K562 (cell line): ENCODE results near the gene JPH2. TPM values are rescaled to one million over a fixed set of nuclear protein-coding genes. Genes with fewer than 3 reads are reported as not detected.

ENCODE experiments used
- CTBP1 ChIP-seq: fragments of 450-650 bp; IDR thresholded peaks from 2 replicates; pipeline ENCODE4 v1.6.1; 2016; ENCODE audit warnings: borderline replicate concordance
- FIP1L1 ChIP-seq: fragments of 200-400 bp; formaldehyde crosslinking; IDR thresholded peaks from 2 replicates; pipeline ENCODE4 v1.6.1; 2018; ENCODE audit warnings: mild to moderate bottlenecking, low read depth, low read length; ENCODE audit not compliant: poor library complexity, severe bottlenecking
- FOXJ3 ChIP-seq: sonication (generic); formaldehyde crosslinking; IDR thresholded peaks from 2 replicates; pipeline ENCODE4 v1.4.0; 2020; ENCODE audit warnings: mild to moderate bottlenecking, missing genetic modification reagents
- HNRNPUL1 ChIP-seq: fragments of 200-400 bp; formaldehyde crosslinking; IDR thresholded peaks from 2 replicates; pipeline ENCODE4 v1.6.1; 2017; ENCODE audit warnings: low read length
- MCM2 ChIP-seq: fragments of 450-650 bp; IDR thresholded peaks from 2 replicates; pipeline ENCODE4 v1.6.1; 2017; ENCODE audit warnings: low read depth, mild to moderate bottlenecking
- polyA plus RNA-seq, 8 experiments: library from polyadenylated mRNA; depleted of rRNA in 4 of 8; stranded (reverse) in 5 of 8; unstranded in 3 of 8; fragments of >200 nt; fragmentation: Nextera tagmentation in 2 of 8; fragmentation: Illumina TruSeq in 1 of 8; extraction: Ambion mirVana in 2 of 8; extraction: Trizol in 1 of 8; gene quantifications; 2 replicates each; pipeline versions ENCODE4 v1.2.1 to v1.2.3, GENCODE V29; 2011 to 2014; ENCODE audit warnings: inconsistent platforms in 1 of 8, missing spikeins in 1 of 8
- total RNA-seq, 7 experiments: library from RNA; depleted of rRNA in 6 of 7; stranded (reverse); fragments of >200 nt in 6 of 7; fragmentation: Illumina TruSeq in 2 of 7; extraction: Trizol in 2 of 7; gene quantifications; 2 replicates each; pipeline versions ENCODE4 v1.2.1 to v1.2.3, GENCODE V29; 2011 to 2021; ENCODE audit warnings: low replicate concordance in 1 of 7
- TF ChIP-seq, protein P1 (sequence below): fragments of 250-450 bp; sonication (Bioruptor Pico); IDR thresholded peaks from 2 replicates; pipeline ENCODE4 v1.4.0; 2020
- TF ChIP-seq, protein P2 (sequence below): fragments of 250-450 bp; sonication (Bioruptor Pico); IDR thresholded peaks from 2 replicates; pipeline ENCODE4 v1.5.0; 2022; ENCODE audit warnings: mild to moderate bottlenecking
- TF ChIP-seq, protein P3 (sequence below): fragments of 450-650 bp; IDR thresholded peaks from 2 replicates; pipeline ENCODE4 v1.6.1; 2017; ENCODE audit warnings: antibody characterized with exemption

JPH2 gene
- total and polyA plus RNA-seq, 9 of the 15 experiments (the other 6 are each of a cell fraction or from before 2014, with no cell fraction given) = not detected

GRCh38 chr20:44181611-44182010 lies 5.4 kb downstream of the JPH2 start (continued):
- TF ChIP-seq, protein P1, sequence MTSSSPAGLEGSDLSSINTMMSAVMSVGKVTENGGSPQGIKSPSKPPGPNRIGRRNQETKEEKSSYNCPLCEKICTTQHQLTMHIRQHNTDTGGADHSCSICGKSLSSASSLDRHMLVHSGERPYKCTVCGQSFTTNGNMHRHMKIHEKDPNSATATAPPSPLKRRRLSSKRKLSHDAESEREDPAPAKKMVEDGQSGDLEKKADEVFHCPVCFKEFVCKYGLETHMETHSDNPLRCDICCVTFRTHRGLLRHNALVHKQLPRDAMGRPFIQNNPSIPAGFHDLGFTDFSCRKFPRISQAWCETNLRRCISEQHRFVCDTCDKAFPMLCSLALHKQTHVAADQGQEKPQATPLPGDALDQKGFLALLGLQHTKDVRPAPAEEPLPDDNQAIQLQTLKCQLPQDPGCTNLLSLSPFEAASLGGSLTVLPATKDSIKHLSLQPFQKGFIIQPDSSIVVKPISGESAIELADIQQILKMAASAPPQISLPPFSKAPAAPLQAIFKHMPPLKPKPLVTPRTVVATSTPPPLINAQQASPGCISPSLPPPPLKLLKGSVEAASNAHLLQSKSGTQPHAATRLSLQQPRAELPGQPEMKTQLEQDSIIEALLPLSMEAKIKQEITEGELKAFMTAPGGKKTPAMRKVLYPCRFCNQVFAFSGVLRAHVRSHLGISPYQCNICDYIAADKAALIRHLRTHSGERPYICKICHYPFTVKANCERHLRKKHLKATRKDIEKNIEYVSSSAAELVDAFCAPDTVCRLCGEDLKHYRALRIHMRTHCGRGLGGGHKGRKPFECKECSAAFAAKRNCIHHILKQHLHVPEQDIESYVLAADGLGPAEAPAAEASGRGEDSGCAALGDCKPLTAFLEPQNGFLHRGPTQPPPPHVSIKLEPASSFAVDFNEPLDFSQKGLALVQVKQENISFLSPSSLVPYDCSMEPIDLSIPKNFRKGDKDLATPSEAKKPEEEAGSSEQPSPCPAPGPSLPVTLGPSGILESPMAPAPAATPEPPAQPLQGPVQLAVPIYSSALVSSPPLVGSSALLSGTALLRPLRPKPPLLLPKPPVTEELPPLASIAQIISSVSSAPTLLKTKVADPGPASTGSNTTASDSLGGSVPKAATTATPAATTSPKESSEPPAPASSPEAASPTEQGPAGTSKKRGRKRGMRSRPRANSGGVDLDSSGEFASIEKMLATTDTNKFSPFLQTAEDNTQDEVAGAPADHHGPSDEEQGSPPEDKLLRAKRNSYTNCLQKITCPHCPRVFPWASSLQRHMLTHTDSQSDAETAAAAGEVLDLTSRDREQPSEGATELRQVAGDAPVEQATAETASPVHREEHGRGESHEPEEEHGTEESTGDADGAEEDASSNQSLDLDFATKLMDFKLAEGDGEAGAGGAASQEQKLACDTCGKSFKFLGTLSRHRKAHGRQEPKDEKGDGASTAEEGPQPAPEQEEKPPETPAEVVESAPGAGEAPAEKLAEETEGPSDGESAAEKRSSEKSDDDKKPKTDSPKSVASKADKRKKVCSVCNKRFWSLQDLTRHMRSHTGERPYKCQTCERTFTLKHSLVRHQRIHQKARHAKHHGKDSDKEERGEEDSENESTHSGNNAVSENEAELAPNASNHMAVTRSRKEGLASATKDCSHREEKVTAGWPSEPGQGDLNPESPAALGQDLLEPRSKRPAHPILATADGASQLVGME (CRISPR knock-in tag) = no peak
- TF ChIP-seq, protein P2, sequence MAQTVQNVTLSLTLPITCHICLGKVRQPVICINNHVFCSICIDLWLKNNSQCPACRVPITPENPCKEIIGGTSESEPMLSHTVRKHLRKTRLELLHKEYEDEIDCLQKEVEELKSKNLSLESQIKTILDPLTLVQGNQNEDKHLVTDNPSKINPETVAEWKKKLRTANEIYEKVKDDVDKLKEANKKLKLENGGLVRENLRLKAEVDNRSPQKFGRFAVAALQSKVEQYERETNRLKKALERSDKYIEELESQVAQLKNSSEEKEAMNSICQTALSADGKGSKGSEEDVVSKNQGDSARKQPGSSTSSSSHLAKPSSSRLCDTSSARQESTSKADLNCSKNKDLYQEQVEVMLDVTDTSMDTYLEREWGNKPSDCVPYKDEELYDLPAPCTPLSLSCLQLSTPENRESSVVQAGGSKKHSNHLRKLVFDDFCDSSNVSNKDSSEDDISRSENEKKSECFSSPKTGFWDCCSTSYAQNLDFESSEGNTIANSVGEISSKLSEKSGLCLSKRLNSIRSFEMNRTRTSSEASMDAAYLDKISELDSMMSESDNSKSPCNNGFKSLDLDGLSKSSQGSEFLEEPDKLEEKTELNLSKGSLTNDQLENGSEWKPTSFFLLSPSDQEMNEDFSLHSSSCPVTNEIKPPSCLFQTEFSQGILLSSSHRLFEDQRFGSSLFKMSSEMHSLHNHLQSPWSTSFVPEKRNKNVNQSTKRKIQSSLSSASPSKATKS (CRISPR knock-in tag) = no peak
- TF ChIP-seq, protein P3, sequence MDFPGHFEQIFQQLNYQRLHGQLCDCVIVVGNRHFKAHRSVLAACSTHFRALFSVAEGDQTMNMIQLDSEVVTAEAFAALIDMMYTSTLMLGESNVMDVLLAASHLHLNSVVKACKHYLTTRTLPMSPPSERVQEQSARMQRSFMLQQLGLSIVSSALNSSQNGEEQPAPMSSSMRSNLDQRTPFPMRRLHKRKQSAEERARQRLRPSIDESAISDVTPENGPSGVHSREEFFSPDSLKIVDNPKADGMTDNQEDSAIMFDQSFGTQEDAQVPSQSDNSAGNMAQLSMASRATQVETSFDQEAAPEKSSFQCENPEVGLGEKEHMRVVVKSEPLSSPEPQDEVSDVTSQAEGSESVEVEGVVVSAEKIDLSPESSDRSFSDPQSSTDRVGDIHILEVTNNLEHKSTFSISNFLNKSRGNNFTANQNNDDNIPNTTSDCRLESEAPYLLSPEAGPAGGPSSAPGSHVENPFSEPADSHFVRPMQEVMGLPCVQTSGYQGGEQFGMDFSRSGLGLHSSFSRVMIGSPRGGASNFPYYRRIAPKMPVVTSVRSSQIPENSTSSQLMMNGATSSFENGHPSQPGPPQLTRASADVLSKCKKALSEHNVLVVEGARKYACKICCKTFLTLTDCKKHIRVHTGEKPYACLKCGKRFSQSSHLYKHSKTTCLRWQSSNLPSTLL = no peak
- TF ChIP-seq FIP1L1 = no peak
- TF ChIP-seq CTBP1 = no peak
- TF ChIP-seq FOXJ3 (CRISPR knock-in tag) = no peak
- TF ChIP-seq HNRNPUL1 = no peak
- TF ChIP-seq MCM2 = no peak
- TF ChIP-seq, all 486 proteins: peak for 0
